ENCODE results near the gene PLXNA4.

- TF ChIP-seq CTCF (IDR thresholded peaks at IDR 0.05; ENCODE audit: low read length) (no peak), EZH2 (IDR thresholded peaks at IDR 0.05; ENCODE audit: borderline replicate concordance, low read length) (no peak)
These were observed 359.3 kb downstream of the PLXNA4 start for GRCh38 chr7:132216847-132217525.
